GM12801 (cell line): ENCODE results near the gene CD160.

Experiments
- TF ChIP-seq, protein P1 (sequence below): IDR thresholded peaks from one replicate; pipeline ENCODE4 v1.5.1; 2011; ENCODE audit warnings: control low read depth; ENCODE audit not compliant: insufficient read length; ENCODE audit errors: extremely low read depth

CD160 gene

DNA sequence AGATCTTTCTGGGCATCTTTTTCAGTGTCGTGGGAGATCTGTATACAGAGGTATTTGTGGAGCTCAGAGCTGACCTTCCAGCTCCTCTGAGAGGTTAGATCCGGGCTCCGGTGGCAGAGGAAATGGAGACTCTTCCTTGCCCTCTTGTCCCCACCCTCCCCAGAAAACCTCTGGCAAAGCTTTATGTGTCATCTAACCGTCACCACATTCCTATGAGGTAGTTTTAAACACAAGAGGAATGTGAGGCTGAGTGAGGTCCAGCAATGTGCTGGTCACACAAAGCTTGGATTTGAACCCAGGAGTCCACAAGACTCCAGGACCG is 1.2 kb downstream of the CD160 start:
- TF ChIP-seq, protein P1, sequence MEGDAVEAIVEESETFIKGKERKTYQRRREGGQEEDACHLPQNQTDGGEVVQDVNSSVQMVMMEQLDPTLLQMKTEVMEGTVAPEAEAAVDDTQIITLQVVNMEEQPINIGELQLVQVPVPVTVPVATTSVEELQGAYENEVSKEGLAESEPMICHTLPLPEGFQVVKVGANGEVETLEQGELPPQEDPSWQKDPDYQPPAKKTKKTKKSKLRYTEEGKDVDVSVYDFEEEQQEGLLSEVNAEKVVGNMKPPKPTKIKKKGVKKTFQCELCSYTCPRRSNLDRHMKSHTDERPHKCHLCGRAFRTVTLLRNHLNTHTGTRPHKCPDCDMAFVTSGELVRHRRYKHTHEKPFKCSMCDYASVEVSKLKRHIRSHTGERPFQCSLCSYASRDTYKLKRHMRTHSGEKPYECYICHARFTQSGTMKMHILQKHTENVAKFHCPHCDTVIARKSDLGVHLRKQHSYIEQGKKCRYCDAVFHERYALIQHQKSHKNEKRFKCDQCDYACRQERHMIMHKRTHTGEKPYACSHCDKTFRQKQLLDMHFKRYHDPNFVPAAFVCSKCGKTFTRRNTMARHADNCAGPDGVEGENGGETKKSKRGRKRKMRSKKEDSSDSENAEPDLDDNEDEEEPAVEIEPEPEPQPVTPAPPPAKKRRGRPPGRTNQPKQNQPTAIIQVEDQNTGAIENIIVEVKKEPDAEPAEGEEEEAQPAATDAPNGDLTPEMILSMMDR: no peak

DNA sequence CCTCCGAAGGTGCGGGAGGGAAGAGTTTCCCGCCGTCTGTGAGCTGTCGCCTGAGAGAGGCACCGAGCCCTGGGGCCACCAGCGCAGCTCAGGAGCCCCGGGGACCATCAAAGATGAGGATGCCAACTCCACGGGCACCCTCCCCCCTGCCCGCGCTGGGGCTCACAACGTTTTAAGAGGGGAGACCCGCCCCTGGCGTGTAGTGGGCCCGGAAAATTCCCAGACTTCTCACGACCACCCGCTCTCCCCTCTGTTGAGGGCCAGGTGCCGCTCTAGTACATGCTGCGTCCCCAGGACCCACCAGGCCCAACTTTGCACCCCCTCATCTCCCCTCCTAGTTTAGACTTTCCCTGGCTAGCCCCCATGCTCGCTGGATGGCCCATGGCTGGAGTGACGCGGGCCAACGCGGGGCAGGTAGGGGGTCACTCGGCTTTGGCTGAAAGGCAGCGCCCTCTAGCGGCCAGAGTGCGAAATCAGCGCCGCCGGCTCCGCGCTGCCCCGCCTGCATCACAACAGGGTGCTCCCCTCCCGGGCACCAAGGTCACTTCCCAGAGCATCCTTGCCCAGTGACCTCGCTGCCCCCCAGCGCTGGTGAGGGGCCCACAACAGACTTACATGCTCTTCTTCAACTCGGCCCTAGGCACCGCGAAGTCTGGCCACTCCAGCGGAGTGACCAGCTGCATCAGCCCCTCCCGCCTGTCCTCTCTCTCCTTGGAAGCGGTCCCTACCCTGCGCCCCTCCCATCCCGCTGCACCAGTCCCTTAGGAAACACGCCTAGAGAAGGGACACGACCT is 1.8 kb downstream of the CD160 start:
- TF ChIP-seq, protein P1: no peak

DNA sequence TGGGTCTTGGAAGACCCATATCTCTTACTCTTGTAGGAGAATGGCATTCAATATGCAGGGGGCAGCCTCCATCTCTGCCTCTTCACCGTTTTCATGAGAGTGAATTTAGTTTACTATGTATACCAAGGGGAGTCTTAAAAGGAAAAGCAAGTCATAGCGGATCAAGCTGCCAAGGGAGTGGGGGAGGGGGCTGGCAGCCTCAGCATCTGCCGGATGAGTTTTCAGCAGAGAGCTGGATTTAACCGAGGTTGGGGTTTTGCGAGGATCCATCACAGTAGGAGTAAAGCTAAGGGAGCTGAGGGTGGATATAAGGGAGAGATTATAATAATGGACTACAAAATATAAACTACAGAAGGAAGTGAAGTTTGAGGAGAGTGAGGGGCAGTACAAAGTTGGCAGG is 9.9 kb downstream of the CD160 start:
- TF ChIP-seq, protein P1: no peak

DNA sequence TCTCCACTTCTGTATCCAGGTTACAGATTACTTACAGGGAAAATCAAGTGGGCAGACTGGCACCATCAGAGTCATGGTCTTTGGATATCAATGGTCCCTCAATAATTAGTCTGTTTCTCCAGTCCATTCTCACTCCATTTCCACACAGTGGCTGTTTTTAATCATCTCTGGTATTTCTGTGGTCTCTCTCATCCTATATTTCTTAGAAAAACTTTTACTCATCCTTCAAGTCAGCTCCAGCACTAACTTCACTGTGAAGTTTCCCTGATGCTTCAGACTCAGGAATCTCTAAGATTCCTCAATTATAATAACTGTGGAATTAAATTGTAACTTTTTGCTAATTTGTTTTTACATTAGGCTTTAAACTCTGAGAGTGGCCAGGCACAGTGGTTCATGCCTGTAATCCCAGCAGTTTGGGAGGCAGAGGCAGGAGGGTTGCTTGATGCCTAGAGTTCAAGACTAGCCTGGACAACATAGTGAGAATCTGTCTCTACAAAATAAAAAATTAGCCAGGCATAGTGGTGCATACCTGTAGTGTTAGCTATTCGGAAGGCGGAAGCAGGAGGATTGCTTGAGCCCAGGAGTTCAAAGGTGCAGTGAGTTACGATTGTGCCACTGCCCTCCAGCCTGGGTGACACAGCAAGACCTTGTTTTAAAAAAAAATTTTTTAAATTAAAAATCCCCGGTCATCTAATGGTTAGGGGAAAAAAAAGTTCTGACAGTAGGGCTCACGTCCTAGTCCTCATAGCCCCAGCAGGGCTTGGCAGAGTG is 10.6 kb downstream of the CD160 start:
- TF ChIP-seq, protein P1: no peak

DNA sequence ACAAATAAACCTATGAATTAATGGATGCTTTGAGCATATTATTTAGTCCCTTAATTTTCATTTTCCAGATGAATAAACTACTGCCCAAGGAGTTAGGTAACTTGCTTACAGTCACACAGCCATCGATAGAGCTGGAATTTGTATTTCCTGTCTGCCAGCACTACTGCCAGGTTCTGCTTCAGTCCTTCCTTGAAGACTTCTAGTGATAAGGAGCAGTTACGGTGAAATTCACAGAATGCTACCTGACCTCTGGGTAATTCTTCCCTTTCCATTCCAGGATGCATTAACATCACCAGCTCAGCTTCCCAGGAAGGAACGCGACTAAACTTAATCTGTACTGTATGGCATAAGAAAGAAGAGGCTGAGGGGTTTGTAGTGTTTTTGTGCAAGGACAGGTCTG is 11.2 kb downstream of the CD160 start:
- TF ChIP-seq, protein P1: no peak

DNA sequence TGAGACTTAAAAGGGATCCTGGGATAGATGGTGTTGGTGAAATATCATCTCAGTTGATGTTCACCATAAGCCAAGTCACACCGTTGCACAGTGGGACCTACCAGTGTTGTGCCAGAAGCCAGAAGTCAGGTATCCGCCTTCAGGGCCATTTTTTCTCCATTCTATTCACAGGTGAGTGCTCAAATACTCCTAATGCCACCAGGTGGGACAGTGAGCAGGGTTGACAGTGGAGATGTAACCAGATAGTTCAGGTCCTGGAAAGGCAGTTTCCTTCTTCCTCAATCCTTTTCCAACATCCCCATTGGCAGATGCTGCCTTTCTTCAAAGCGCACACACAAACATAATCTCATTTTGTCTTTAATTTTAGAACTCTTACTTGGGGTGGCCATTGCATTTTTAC is 11.6 kb downstream of the CD160 start:
- TF ChIP-seq, protein P1: no peak

DNA sequence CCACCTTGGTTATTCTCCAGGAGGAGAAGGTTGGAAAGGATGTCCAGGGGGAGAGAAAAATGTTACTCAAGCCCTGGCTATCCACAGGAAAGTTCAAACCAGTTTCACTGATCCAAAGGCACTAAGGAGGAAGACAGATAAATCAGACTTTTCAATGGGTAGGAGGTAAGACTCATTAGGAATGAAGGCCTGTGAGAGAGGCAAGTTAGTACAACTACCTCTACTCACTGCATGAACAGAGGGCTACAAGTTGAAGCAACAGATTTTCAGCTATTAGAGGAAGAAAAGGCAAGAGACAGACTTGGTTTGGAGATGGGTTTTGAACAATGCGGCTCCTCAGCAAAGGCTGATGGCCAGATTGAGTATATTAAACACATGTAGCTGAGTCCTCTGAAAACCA is 16.9 kb downstream of the CD160 start:
- TF ChIP-seq, protein P1: no peak
